Epithelial cell of esophagus (primary cell): ENCODE results near the gene TECPR1.

Source experiments
- DNase-seq: peaks from one replicate; pipeline ENCODE4 v3.0.0; 2010; ENCODE audit warnings: low read depth
- H3K4me3 ChIP-seq: 2 replicates; pipeline ENCODE4 v1.5.1; 2011; ENCODE audit warnings: mild to moderate bottlenecking, low read length, control low read depth
- CTCF ChIP-seq: IDR thresholded peaks from 2 replicates; pipeline ENCODE4 v1.5.1; 2011; ENCODE audit warnings: low read depth, mild to moderate bottlenecking, low read length, control low read depth, inconsistent platforms; ENCODE audit not compliant: insufficient read depth; ENCODE audit errors: missing control alignments

TECPR1 gene

GRCh38 chr7:98254951-98255610, 3.0 kb upstream of the TECPR1 start:
- TF ChIP-seq CTCF, result no peak
- H3K4me3 ChIP-seq, result no peak overlapping the region
- no peak for DNase-seq

DNA sequence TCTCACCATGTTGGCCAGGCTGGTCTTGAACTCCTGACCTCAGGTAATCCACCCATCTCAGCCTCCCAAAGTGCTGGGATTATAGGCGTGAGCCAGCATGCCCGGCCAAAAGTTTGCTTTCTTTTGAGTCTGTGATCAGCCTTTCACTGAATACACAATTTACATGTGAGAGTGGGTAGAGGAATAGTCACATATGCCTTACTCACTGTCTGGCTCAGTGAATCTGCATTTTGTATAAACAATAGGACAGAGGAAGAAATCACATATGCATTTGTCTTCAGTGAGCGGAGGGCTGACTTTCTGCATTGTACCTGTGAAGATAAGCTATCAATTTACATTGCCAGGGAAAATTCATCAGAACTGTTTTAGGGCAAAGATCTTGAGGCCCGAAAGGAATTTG, 2.5 kb upstream of the TECPR1 start:
- no peak overlapping the region for H3K4me3 ChIP-seq
- no peak for TF ChIP-seq CTCF
- no peak for DNase-seq

- TF ChIP-seq CTCF, result peak; percentile 19
- peak overlapping the region; percentile 74 for H3K4me3 ChIP-seq
- DNase-seq, result peak; percentile 10
These were observed 508 bp upstream of the TECPR1 start for GRCh38 chr7:98252425-98253054.

DNA sequence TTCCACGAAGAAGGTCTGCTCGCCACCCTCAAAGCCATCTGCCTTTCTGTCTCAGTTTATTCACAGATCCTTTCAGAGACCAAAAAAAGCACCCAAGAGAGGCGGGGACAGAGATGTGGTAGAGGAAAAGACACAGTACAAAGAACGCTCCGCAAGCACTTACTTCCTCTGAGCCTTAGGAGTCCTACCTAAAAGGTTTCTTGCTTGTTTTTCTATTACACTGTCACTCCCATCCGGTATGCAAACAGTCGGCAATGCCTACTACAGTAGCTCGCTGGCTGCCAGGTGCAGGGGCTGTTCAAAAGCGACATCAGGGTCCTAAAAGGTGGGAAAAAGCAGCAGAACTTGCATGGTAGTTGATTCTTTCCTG, 816 bp downstream of the TECPR1 start:
- peak overlapping the region; percentile 74 for H3K4me3 ChIP-seq
- DNase-seq, result no peak
- TF ChIP-seq CTCF, result no peak

- peak overlapping the region; percentile 74 for H3K4me3 ChIP-seq
- no peak for TF ChIP-seq CTCF
- DNase-seq, result no peak
These were observed 1.2 kb downstream of the TECPR1 start for GRCh38 chr7:98250789-98251188.

DNA sequence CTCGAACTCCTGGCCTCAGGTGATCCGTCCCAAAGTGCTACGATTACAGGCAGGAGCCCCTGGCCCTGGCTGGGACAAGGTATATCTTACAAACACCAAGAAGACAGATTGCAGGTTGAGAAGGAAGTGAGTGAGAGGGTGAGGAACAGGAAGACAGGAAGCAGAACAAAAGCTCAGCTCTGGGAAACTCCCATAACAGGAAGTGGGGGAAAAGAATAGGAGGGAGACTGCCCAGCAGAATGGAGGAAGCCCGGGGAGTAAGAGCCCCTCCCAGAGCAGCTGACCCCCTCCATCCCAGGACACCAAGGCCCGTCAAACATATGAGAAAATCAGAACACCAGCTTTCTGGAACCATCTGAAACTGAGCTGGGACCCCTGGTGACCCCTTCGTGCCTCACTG, 2.9 kb downstream of the TECPR1 start:
- no peak overlapping the region for H3K4me3 ChIP-seq
- no peak for DNase-seq

More for the DNA sequence above, 2.9 kb downstream of the TECPR1 start:
- TF ChIP-seq CTCF, result no peak
